IPS-20b (cell line): ENCODE measurements around the gene CD79A.

ENCODE experiments used
- H3K27ac ChIP-seq: one replicate; pipeline ENCODE4 v1.5.1; 2013; ENCODE audit warnings: low read length
- H3K27me3 ChIP-seq: 2 replicates; pipeline ENCODE4 v1.6.1; 2013; ENCODE audit warnings: mild to moderate bottlenecking, low read length, inconsistent platforms; ENCODE audit not compliant: insufficient read depth
- H3K36me3 ChIP-seq: 2 replicates; pipeline ENCODE4 v1.6.1; 2013; ENCODE audit warnings: low read depth, mild to moderate bottlenecking, inconsistent platforms, low read length, moderate library complexity; ENCODE audit not compliant: insufficient read depth
- H3K4me1 ChIP-seq: 2 replicates; pipeline ENCODE4 v1.6.1; 2013; ENCODE audit warnings: mild to moderate bottlenecking, control low read depth, inconsistent platforms, low read length, moderate library complexity; ENCODE audit not compliant: insufficient read depth
- H3K4me3 ChIP-seq: 2 replicates; pipeline ENCODE4 v1.5.1; 2013; ENCODE audit warnings: mild to moderate bottlenecking, low read length, inconsistent platforms
- H3K9ac ChIP-seq: 2 replicates; pipeline ENCODE4 v1.6.1; 2013; ENCODE audit warnings: low read depth, mild to moderate bottlenecking, inconsistent platforms, low read length, moderate library complexity
- H3K9me3 ChIP-seq: 2 replicates; pipeline ENCODE4 v1.6.1; 2013; ENCODE audit warnings: mild to moderate bottlenecking, low read depth, low read length, inconsistent platforms; ENCODE audit not compliant: insufficient read depth

The CD79A gene

DNA sequence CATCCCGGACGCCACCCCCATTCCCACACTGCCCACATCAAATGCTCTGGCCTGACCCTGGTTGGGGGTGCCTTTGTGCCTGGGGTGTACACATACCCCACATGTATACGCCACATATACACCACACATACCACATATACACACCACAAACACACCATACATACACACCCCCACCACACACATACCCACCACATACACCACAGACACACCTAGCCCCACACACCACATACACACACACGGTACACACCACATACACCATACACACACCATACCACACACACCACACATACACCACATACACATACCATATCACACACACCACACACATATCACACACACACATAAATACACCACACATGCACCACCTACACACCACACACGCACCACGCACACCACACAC lies 41.0 kb downstream of the CD79A start:
- 0 out of 2 replicates have a peak, but pooled peaks cover 3% of the 10 kb centered on the region for H3K4me1 ChIP-seq
- peaks cover 100% of the 10 kb centered on the region for H3K27me3 ChIP-seq
- peaks cover 3% of the 10 kb centered on the region for H3K9me3 ChIP-seq
- no peak overlapping the region for H3K9ac ChIP-seq
- H3K27ac ChIP-seq, result no peak overlapping the region
- H3K36me3 ChIP-seq, result no peaks in the 10 kb centered on the region
- no peak overlapping the region for H3K4me3 ChIP-seq

DNA sequence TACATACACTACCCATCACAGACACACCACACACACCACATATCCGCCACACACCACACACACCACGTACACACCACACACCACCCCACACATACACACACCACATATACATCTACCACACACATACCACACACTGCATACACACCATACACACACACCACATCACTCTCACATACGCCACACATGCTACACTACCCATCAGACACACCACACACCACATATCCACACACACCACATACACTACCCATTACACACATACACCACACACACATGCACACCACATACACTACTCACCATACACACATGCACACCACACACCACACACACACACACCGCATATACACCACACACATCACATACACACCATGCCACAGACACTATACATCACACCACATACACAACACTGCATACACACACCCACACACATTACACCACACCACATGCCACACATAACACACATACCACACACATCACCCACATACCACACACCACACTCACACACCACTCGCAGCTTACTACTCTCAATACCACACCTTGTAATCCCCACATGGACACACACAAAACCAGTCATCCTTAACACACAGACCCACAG lies 41.7 kb downstream of the CD79A start:
- peaks cover 98% of the 10 kb centered on the region for H3K27me3 ChIP-seq
- H3K4me1 ChIP-seq, result 0 out of 2 replicates have a peak, but pooled peaks cover 3% of the 10 kb centered on the region
- no peak overlapping the region for H3K4me3 ChIP-seq
- no peaks in the 10 kb centered on the region for H3K36me3 ChIP-seq
- no peak overlapping the region for H3K27ac ChIP-seq
- peaks cover 3% of the 10 kb centered on the region for H3K9me3 ChIP-seq
- H3K9ac ChIP-seq, result no peak overlapping the region

DNA sequence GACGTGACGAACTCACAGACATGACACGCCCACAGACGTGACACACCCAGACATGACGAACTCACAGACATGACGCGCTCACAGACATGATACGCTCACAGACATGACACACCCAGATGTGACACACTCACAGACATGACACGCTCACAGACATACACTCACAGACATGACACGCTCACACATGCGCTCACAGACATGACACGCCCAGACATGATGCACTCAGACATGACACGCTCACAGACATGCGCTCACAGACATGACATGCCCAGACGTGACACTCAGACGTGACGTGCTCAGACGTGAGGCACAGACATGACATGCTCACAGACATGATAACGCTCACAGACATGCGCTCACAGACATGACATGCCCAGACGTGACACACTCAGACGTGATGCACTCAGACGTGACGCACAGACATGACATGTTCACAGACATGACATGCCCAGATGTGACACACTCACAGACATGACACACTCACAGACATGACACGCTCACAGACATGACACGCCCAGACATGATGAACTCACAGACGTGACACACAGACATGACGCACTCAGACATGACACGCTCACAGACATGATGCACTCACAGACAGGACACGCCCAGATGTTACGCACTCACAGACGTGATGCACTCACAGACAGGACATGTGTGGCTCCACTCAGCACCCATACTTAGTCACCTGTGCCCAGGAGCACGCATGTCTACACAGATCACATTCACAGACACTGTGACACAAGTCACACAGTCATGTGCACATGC lies 43.1 kb downstream of the CD79A start:
- Histone ChIP-seq H3K27me3 (peaks cover 98% of the 10 kb centered on the region), H3K9me3 (peaks cover 3% of the 10 kb centered on the region), H3K27ac (no peak overlapping the region), H3K36me3 (no peaks in the 10 kb centered on the region), H3K4me1 (0 out of 2 replicates have a peak, but pooled peaks cover 3% of the 10 kb centered on the region), H3K9ac (no peak overlapping the region), H3K4me3 (no peak overlapping the region)

DNA sequence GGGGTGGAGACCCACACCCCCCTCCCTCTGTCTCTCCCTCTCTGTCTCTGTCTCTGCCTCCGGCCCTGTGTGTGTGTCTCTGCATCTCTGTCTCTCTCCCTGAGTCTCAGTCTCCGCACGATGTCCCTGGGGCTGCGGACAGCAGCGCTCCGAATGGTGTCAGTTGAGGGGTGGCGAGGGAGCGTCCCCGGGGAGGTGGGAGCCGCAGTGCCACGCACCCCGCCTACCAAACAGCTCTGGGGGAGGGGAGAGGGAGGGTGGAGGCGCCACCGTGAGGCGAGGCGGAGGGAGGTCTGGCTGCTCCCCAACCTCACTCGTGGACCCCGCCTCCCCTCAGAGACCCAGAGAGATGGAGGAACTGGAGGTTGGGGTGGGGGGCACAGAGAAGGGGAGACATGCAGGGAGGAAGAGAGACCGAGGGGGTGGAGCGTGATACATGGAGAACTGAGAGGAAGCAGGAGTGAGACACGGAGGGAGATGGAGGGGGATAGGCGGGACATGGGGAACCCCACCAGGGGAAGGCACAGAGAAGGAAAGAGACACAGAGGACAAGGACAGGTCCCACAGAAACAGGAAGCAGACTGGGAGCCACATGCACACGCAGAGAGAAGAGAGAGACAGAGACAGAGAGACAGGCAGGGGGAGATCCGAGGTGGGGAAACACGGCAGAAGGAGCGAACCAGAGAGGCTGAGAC lies 44.0 kb downstream of the CD79A start:
- no peak overlapping the region for H3K9ac ChIP-seq
- H3K9me3 ChIP-seq, result no peaks in the 10 kb centered on the region; the same call in none of the 2 replicates
- 0 out of 2 replicates have a peak, but pooled peaks cover 3% of the 10 kb centered on the region for H3K4me1 ChIP-seq
- peaks cover 98% of the 10 kb centered on the region for H3K27me3 ChIP-seq
- no peaks in the 10 kb centered on the region for H3K36me3 ChIP-seq
- H3K4me3 ChIP-seq, result no peak overlapping the region
- no peak overlapping the region for H3K27ac ChIP-seq

DNA sequence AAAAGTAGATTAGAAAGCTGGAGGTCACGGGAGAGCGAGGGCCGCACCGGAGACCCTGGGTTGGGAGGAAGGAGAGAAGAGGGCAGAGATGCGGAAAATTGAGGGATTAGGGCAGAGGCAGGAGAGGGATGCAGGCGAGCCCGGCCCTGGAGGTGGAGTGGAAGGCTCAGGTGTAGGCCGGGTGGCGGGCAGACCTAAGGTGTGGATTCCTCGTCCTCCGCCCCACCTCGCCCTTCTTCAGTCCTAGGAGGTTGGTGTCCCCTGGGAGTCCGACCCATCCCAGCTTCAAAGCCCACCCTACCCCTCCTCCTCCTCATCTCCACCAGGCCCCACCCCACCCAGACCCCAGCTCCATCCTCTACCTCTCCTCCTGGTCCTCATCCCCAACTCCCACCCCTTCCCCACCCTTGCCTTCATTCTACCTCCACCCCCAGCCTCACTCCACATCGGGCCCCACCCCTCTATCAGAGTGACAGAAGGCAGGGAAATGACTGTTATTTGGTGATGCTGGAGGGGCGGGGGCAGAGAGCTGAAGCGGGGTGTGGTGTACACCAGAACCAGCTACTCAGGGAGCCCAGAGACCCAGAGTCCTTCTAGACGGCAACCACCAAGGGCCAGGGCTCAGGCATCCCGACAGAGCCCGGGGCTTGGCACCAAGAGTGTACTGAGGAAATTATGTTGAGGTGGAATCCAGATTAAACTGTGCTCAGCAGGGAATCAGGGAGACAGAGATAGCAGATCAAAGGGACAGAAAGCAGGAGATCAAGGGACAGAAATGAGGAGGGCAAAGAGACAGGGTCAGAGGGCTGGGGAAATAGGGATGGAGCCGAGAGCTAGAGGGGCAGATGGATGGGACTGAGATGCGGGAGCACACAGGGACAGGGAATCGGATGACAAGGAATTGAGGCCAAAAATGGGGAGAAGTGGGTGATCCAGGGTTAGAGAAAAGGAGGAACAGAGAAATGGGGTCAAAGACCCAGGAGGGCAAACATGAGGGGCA lies 44.8 kb downstream of the CD79A start:
- no peak overlapping the region for H3K27ac ChIP-seq
- H3K4me1 ChIP-seq, result 0 out of 2 replicates have a peak, but pooled peaks cover 3% of the 10 kb centered on the region
- H3K9me3 ChIP-seq, result no peaks in the 10 kb centered on the region; the same call in none of the 2 replicates
- no peaks in the 10 kb centered on the region for H3K36me3 ChIP-seq
- no peak overlapping the region; the same call in 1 of the 2 replicates for H3K4me3 ChIP-seq
- peaks cover 98% of the 10 kb centered on the region for H3K27me3 ChIP-seq
- no peak overlapping the region for H3K9ac ChIP-seq

DNA sequence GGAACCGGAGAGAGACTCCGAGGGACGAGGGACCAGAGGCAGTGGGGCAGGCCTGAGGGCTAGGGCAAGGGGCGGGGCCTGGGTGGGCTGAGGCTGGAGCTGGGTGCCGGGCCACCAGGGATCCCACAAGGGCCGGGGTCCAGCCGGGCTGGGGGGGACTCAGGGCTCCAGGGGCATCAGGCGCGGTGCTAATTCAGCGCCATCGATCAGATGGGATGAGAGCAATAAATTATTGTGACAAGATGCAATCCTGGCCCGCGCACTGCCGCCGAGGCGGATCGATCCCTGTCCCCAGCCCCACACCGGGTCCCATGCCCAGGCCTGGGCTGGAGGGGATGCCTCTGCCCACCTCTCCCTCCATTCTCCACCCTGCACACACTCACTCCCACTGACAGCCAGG lies 45.5 kb downstream of the CD79A start:
- Histone ChIP-seq H3K9me3 (no peaks in the 10 kb centered on the region; the same call in none of the 2 replicates), H3K4me1 (0 out of 2 replicates have a peak, but pooled peaks cover 3% of the 10 kb centered on the region), H3K27ac (no peak overlapping the region), H3K36me3 (no peaks in the 10 kb centered on the region), H3K27me3 (peaks cover 98% of the 10 kb centered on the region), H3K4me3 (no peak overlapping the region; the same call in 1 of the 2 replicates), H3K9ac (no peak overlapping the region)

DNA sequence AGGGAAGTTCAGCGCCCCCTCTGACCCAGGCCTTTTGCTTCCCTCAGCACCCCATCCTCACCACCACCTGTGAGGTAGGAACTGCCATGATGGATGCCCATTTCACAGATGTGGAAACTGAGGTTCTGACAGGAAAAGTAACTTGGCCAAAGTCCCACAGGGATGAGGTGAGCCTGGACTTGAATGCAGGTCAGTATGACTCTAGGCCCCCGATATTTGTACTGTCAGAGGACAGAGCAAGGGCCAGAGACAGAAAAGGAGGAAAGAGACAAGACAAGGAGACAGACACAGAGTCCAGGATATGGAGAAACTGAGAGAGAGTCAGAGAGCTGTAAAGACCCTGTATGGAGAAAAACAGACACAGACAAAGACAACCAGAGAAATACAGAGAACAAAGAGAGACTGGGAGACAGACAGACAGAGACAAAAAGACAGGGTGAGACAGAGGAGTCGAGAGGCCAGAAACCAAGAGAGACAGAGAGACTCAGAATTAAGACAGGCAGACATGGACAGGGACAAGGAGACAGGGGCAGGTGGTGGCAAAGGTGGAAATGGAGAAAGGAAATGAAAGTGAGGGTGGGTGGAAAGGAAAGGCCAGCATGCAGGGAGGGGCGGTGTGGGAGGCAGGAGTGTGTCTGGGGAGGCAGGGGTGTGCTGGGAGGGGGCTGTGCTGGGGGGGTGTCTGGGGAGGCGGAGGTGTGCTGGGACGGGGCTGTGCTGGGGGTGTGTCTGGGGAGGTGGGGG lies 46.1 kb downstream of the CD79A start:
- Histone ChIP-seq H3K27me3 (peaks cover 98% of the 10 kb centered on the region), H3K4me1 (0 out of 2 replicates have a peak, but pooled peaks cover 3% of the 10 kb centered on the region), H3K27ac (no peak overlapping the region), H3K9ac (no peak overlapping the region), H3K36me3 (no peaks in the 10 kb centered on the region), H3K4me3 (no peak overlapping the region), H3K9me3 (no peaks in the 10 kb centered on the region; the same call in none of the 2 replicates)

DNA sequence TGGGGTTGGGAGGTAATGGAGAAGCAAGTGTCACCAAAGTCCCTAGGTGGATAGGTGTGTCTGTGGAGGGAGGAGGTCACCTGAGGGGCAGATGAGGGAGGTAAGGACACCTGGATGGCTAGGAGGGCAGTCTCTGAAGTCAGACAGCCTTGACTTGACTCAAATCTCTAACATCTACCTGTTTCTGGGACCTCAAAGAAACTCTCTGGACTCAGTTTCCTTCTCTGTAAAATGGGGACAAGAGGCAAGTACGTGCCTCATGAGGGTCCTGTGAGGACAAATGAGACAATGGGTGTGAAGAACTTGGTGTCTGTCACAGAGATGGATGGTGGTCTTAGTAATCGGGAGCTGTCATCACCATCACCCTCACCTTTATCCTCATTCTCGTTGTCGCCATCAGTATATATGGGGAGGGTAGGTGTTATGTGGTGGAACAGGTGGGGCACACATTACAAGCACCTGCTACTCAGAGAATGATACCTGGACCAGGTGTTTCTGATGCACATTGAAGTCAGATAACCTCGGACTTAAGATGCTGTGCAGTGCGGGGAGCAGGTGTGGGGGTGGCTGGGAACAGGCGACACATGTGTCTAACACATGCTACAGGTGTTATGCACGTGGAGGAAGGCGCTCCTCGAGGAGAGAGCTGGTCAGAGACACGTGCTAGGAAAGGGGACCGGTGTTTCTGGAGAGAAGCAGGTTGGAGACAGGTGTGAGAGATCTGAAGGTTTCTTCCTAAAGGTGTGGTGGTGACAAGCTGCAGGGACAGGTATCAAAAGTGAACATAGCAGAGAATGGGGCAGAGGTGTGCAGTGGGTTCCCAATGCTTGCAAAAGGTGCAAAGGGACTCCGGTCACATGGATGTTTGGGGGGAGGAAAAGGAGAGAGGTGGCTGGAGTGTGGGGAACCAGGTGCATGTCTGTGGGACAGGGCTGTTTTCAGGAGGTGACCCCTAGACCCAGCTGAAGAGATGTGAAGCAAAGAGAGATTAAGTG lies 47.4 kb downstream of the CD79A start:
- H3K27ac ChIP-seq, result no peak overlapping the region
- H3K9me3 ChIP-seq, result no peaks in the 10 kb centered on the region; the same call in none of the 2 replicates
- H3K9ac ChIP-seq, result no peak overlapping the region
- no peaks in the 10 kb centered on the region for H3K36me3 ChIP-seq
- 0 out of 2 replicates have a peak, but pooled peaks cover 3% of the 10 kb centered on the region for H3K4me1 ChIP-seq
- peaks cover 98% of the 10 kb centered on the region for H3K27me3 ChIP-seq
- no peak overlapping the region for H3K4me3 ChIP-seq

DNA sequence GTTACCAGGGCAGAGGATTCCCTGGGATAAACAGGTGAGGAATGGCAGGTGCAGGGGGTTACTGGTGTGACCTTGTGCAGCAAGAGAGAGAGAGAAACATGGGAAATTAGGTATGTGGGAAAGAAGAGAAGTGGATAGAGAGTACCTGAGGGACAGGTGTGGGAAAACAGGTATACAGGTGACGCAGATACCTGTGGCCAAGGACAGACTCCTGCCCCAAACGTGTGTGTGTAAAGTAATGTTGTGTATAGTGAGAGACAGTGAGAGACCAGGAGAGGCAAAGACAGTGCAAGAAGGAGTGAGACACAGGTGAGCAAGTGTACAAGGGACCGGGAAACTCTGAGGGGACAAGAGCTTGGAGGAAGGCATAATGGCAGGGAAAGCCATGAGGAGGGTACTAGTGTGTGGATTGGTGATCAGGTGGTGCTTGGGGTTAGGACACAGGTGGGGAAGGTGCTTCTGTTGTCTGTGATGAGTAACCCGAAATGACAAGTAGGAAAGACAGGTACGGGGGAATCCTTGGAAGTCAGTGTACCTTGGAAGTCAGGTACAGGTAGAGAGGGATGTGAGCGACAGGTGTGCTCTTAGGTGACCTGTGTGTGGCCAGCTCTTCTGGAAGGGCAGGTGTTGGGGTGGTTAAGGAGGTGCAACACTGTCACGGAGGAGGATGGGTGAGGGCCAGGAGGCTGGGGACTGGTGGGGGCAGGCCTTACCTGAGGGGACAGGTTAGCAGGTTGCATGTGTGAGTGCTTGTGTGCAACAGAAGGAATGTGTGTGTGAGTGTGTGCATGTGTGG lies 48.3 kb downstream of the CD79A start:
- Histone ChIP-seq H3K36me3 (no peaks in the 10 kb centered on the region), H3K4me3 (no peak overlapping the region), H3K27me3 (peaks cover 98% of the 10 kb centered on the region), H3K4me1 (0 out of 2 replicates have a peak, but pooled peaks cover 3% of the 10 kb centered on the region), H3K9me3 (no peaks in the 10 kb centered on the region; the same call in 1 of the 2 replicates), H3K9ac (no peak overlapping the region), H3K27ac (no peak overlapping the region)
